ENCODE measurements around the gene USP32. TPM values are rescaled to one million over a fixed set of nuclear protein-coding genes. Genes with fewer than 3 reads are reported as not detected.

Gene USP32
- total RNA-seq, 1 donor: 28.5 TPM

DNA sequence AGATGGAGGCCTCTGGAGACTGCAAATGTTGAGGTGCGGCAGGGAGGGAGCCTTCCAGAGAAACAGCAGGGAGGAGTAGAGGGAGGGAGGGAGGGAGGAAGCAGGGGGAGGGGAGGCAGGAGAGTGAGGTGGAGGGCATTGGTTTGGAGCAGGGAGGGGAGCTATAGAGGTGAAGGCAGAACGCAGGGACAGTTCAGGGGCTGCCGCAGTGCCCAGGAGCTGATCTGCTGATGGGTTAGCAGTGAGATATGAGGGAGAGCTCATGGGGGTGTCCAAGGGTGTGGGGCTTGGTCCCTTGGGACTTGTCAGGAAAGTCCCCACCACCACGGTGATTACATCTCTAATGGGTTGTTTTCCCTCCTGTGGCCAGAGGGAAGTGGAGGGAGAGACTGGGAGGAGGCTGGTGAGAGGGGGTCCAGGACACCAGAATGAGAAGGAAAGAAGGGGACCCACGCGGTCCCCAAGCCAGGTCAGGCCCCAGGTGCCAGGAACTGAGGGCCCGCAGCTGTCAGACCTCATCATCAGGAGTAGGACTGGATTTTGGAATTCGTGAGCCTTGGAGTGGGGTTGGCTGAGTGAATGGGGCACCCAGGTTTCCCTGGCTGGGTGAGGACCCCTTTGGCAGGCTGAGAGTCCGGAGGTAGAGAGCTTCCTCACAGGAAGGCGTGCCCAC, 231.0 kb downstream of the USP32 start:
- DNase-seq (ENCODE audit: low read depth in 2 of 3, low spot score in 2 of 3): no peak

DNA sequence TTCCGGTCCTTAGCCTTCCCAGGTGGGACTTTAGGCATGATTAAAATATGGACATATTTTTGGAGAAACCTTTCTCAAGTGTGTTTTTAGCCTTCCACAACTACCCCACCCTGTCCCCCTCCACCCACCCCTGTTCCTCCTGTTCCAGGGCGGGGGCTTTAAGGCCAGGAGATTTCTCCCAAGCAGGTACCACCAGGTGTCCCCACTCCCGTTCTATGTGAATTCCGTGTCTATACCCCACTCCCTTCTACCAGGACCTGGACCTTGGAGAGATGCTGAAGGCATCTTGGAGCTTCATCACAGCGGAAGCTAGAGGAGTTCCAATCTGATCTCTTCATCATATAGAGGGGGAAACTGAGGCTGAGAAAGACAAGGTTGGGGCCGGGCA, 232.5 kb downstream of the USP32 start:
- DNase-seq (ENCODE audit: low read depth in 2 of 3, low spot score in 2 of 3): no peak

DNA sequence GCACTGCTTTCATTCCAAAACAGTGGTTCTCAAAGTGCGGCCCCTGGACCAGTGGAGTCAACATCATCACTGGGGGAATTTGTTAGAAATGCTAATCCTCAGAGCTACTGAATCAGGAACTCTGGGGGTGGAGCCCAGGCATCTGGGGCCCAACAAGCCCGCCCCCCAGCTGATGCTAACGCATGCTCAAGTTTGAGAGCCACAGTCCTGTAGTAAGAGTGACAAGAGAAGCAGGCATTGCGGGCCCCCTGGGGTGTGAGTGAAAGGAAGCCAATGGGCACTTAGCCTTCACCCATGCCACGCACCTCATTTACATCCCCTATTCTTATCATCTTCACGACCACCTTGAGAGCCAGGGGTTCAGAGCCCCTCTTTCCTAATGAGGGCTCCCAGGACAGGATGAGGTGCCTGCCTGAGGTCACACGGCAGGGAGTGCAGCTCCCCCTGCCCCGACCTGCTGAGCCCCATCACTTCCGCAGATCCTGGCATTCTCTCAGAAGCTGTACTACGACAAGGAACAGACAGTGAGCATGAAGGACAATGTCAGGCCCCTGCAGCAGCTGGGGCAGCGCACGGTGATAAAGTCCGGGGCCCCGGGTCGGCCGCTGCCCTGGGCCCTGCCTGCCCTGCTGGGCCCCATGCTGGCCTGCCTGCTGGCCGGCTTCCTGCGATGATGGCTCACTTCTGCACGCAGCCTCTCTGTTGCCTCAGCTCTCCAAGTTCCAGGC, 233.0 kb downstream of the USP32 start:
- DNase-seq (ENCODE audit: low read depth in 2 of 3, low spot score in 2 of 3): no peak

DNA sequence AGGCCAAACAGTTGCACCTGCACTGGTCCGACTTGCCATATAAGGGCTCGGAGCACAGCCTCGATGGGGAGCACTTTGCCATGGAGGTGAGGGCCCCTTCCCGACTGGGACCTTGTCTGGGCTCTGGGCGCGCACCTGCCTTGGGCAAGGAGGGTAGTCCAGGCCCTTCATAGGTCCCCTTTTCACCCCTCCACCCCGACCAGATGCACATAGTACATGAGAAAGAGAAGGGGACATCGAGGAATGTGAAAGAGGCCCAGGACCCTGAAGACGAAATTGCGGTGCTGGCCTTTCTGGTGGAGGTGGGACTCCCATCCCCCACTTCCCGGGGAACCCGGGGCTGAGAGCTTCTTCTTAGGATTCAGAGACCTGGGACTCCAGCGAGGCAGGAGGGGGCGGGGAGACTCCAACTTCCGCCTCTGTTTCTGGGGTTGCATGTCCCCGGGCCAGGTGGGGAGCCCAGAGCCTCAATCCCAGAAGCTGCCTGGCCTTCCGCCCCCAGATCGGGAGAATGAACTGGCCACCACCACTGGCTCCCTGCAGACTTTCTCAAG, 234.4 kb downstream of the USP32 start:
- DNase-seq (ENCODE audit: low read depth in 2 of 3, low spot score in 2 of 3): no peak

DNA sequence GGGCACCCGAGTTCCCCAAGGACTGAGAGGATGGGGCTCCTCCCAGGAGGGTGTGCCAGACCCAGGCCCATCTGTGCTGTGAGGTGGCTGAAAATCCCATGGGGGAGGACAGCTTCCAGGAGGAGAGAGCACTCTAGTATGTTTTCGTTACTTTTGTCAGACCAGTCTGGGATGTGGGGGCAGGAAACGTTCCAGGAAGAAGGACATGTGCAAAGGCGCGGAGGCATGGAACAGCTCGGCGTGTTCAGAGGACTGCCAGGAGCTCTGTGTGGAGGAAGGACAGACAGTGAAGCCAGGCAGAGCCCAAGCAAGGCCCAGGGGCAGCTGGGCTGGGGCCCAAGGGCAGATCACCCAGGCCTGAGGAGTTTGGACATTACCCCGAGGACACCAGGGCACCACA, 235.2 kb downstream of the USP32 start:
- DNase-seq (ENCODE audit: low read depth in 2 of 3, low spot score in 2 of 3): no peak

DNA sequence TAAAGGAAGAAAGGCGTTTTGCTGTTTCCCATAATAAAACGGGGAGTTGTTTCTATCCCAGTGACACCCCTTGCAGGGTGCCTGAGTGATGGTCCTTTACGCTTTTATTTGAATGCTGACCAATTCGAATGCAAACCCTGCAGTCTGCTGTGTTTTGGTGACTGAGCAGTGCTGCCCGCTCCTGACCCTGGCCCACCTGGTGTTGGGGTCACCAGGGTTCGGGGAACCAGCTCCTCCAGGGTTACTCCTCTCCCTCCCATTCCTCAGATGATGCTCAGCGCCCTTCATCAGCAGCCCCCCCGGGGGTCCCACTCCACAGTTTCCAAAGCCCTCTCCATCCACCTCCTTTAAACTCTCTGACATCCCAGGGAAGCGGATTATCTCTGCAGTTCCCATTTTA, 236.1 kb downstream of the USP32 start:
- no peak for DNase-seq (ENCODE audit: low read depth in 2 of 3, low spot score in 2 of 3)

DNA sequence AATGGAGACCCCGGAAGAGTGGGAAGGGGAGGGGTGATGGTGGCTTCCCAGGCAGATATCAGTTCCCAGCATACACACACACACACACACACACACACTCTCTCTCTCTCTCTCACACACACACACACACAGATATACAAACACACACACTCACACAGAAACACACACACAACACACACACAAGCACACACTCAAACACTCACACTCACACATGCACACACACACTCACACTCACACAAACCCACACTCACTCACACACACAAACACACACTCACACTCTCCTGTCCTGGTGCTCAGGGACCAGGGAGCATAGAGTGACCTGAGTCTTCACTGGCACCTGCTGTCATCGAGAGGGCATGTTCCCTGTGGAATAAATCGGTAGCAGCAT, 236.5 kb downstream of the USP32 start:
- DNase-seq (ENCODE audit: low read depth in 2 of 3, low spot score in 2 of 3): no peak

DNA sequence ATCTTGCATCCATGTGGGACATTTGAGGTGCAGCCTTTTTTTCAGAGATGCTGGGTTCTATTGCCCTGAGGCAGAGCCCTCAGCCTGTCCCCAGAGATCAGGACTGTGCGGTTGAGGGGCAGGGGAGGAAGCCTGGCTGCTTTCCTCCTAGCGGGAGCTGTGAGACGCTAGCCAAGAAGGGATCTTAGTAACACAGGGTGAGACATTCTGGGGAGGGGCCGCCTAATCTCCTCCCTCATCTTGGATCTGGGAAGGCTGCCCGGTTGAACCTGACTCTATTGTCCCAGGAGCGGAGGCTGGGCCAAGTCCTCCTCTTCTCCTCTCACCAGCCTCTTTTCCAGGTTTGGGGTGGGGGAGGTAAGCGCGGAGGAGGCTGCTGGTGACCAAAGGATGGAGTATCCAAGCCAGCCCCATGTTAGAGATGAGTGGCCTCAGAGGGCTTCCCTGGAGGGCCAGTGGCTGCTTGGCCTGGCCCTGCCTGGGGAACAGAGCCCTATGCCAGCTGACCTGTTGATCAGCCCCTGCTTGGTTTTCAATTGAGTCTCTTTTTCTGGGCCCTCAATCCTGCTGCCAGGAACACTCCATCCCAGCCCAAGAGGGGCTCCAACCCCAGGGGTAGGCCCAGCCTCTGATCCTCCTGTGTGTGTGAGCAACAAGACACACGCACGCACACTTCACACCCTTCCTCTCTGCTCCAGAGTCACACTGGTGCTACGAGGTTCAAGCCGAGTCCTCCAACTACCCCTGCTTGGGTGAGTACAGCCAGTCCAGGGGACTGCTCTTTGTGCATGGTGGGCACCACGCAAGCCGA, 237.1 kb downstream of the USP32 start:
- DNase-seq (ENCODE audit: low read depth in 2 of 3, low spot score in 2 of 3): no peak

DNA sequence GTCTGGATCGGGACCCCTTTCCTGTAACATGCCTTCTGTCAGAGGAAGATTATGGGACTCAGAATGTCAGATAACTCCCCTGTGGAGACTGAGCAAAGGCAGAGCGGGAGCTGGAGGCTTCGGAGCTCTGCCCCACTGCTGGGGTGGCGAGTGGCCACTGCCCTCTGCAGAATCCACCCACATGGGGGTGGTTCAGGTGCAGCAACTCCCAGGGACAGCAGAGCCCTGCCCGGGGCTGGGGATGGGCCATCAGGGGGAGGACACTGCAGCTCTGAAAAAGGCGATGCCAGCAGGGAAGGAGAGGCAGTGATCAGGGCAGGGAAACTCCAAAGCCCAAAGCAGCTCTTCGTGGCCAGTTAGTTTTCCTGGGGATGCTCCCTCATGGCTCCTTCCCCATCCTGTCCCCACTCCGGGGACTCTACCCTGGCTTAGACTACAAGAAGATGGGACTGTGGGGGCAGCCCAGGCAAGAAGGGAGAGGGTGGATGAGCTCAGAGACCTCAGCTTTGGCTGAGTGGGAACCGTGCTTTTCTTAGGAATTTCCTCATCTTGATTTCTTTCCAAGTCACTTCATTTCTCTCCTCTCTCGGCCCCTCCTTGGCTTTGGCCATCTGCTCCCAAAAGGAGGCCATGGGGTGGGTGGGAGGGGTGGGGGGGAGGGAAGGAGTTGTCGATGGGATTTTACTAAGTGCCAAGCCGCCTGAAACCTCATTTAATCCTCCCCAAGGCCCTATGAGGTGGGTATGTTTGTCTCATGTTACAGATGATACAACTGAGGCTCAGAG, 238.1 kb downstream of the USP32 start:
- DNase-seq (ENCODE audit: low read depth in 2 of 3, low spot score in 2 of 3): no peak

DNA sequence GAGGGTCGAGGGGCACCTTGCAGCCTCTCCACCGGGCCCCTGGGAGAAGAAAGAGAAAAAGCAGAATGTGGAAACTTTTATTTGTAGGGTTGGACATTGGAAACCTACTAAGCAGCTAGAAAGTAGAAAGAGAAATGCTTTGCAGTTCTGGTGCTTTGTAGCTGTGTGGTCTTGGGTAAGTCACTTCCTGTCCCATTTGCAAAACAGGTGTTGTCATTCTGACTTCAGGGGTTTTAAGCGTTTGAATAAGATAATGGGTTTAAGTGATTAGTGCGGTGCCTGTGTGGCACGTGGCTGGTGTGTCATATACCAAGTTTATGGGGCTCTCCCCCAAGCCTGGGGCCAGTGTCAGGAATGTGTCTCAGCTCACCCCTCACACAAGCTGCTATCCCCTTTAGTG, 240.6 kb downstream of the USP32 start:
- DNase-seq (ENCODE audit: low read depth in 2 of 3, low spot score in 2 of 3): no peak

DNA sequence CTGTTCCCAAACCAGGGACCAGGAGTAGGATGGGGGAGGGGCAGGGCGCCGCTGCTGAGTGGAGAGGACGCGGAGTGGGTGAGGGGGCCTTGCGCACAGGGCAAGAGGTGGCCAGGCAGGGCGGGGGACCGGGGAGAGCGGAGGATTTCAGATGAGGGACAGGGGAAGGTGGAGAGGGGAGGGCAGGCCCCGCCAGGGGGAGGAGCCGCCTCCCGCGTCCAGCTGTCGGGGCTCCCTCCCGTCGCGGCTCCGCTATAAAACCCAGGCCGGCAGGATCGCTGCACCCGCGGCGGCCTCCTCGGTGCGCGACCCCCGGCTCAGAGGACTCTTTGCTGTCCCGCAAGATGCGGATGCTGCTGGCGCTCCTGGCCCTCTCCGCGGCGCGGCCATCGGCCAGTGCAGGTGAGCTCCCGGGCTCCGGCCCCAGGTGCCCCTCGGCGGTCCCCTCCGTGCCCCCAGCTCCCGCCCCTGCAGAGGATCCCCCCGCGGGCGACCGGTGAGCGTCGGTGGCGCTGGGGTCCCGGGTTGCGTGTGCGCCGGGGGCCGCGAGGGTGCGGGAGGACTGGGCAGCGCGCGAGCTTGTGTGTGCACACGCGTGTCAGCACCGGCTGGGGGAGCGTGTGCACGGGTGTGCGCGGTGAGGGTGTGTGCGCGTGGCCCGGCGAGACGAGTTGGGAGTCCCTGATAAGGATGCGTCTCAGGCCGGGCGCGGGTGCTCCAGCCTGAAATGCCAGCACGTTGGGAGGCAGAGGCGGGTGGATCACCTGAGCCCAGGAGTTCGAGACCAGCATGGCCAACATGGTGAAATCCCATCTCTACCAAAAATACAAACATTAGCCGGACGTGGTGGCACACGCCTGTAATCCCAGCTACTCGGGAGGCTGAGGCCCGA, 242.0 kb downstream of the USP32 start, which contains the start of gene CA4:
TSS of gene CA4 (plus strand) at position 283 of the 892 bp plus-strand sequence. CDS start at position 345, 62 bp downstream.
- DNase-seq (ENCODE audit: low read depth in 2 of 3, low spot score in 2 of 3): no peak

DNA sequence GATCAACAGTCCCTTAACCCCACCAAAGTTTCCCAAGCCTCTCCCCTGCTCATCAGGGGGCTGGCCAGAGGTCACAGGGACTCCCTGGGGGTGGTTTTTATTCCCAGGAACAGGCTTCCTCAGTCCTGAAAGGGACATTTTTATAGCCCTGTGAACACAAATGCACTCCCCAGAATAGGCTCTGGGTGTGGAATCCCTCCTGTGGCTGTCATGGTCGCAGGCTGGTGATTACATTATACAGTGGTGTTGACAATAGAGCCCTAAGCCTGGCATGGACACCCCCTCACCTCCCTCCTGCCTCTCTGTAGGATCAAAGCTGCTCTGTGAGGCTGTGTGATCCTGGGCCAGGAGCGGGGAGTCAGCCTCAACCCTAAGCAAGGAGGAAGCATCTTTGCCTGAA, 243.6 kb downstream of the USP32 start:
- DNase-seq (ENCODE audit: low read depth in 2 of 3, low spot score in 2 of 3): no peak

DNA sequence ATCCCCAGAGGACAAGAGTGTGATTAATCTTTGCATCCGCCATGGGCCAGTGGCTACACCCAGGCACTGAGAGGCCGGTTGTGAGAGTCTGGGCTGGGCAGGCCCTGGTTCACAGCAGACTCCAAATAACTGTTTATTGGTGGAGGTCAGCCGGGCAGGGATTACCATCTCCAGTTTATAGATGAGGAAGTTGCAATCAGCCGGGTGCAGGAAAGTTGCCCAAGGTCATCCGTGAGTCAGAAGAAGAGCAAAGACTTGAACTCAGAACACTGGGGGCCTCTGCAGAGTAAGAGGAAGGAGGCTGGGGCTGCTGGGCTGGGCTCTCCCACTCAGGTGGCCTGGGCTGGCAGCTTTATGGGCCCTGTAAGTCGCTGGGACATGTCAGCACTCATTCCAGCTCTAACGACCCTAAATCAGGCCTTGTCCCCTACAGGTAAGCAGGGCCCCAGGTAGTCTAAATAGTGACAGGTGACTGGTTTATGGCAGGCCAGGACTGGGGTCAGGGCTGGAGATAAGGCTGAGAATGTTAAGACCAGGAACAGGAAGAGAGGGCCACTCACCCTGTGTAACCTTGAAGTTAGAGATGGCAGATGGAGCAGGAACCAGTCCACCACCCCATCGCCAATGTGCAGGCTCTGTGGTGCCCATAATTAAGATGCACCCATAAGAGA, 244.2 kb downstream of the USP32 start:
- DNase-seq (ENCODE audit: low read depth in 2 of 3, low spot score in 2 of 3): no peak

DNA sequence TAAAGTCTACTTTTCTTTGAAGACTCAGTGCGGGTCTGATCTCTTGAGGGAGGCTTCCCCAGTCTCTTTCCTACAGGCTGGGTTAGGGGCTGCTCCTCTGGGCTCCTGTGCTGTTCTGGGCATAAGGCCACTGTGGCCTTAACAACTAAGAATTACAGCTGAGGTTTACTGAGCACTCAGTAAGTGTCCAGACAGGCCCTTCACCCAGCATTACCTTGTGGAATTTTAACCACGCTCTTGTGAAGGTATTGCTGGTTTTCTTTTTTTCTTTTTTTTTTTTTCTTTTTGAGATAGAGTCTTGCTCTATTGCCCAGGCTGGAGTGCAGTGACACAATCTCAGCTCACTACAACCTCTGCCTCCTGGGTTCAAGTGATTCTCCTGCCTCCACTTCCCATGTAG, 245.7 kb downstream of the USP32 start:
- no peak for DNase-seq (ENCODE audit: low read depth in 2 of 3, low spot score in 2 of 3)

DNA sequence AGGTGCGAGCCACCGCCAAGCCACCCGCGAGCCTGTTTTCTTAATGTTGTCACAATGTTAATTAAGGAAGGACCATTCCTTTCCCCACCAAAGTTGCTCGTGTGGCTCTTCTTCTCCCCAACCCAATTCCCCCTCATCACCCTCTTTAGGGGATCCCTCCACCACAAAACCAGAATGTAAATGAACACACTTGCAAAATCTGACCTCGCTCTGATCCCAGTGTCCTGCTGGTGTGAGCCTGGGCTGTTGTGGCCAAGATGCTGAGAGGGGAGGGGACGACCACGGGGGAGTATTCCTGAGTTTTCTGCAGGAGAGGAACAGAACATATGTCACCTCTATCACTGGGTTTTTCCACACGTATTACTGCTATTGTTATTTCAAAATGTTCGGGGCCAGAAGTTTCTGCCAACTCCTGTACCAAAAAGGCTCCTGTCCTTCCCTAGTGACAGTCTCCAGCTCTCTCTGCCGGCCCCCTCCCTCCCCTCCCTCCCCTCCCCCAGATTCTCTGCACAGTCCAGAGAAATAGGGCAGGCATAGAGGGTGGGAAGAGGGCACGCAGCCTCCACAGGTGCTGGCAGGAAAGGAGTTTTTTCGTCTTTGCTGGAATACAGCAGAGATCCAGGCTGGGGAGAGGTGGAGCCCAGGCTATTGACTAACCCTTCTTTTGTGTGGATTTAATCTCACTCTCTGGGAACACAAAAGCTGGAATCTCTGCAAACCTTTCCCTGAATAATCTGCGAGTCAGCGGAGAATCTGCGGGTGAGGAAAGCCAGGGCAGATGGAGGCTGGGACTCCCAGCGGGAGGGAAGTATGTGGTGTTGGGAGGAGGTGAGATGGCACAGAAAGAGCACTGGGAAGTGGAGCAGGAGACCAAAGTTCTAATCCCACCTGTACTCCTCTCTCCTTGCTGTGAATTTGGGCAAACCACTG, 246.7 kb downstream of the USP32 start:
- no peak for DNase-seq (ENCODE audit: low read depth in 2 of 3, low spot score in 2 of 3)

DNA sequence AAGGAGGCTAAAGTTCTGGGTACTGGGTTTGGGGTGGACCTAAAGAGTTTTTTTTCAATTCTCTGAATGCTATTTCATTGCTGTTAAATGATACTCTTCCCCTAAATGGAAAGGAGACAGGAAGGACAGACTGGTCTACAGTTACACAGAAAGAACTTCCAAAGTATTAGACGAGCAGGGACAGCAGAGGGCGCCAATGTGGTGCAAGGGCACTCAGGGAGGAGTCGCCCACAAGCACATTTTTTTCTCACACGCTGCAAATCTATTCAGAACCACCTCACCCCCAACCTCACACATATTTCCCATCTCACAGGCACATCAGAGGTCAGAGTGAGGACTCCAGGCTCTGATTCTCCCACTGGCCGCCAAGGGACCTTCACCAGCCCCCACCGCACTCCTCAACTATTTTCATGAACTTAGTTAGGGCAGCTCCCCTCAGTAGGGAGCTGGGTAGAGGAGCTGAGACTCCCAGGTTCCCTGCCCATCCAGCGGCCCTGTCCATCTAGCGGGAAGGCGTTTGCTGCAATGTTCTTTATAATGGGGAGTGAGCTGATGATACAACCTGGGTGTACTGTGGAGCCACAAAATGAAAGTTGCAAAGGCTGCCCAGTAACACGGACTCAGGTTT, 248.9 kb downstream of the USP32 start:
- peak; percentile 33 to 87 (median 81) for DNase-seq (ENCODE audit: low read depth in 2 of 3, low spot score in 2 of 3)

All from hematopoietic multipotent progenitor cell (in vitro differentiated cells).